HCT116 (cell line): ENCODE measurements around the gene TIMM50. TPM values are rescaled to one million over a fixed set of nuclear protein-coding genes. Genes with fewer than 3 reads are reported as not detected.

Experiments used
- ATAC-seq: fragments of 200-7000 bp; cut with Tn5 transposase; 2 replicates; pipeline ENCODE4 v1.9.1; 2020; ENCODE audit warnings: mild to moderate bottlenecking, moderate library complexity
- BruUV-seq: library from RNA; stranded (reverse); fragments of 400-500 nt; replicated peaks from 2 replicates; lab custom pipeline; 2021; lab: Mats Ljungman, UMichigan
- CTCF ChIA-PET: fragments of 300-600 bp; sonication (Branson Sonifier 250); formaldehyde crosslinking; loops from one replicate; lab custom pipeline; 2021; ENCODE audit warnings: antibody characterized with exemption; lab: Charles Lee
- POLR2A ChIA-PET: fragments of 300-600, 350-600 bp; sonication (Branson Sonifier 250); formaldehyde crosslinking; loops from one replicate; lab custom pipeline; 2021; ENCODE audit warnings: antibody characterized with exemption; lab: Charles Lee
- RAD21 ChIA-PET, 2 experiments: fragments of 300-600 bp; sonication (Branson Sonifier 250); formaldehyde crosslinking; loops; one replicate each; lab custom pipeline; 2023; ENCODE audit warnings: low total read pairs in 2 of 2; ENCODE audit not compliant: uncharacterized antibody in 2 of 2, unreplicated experiment in 2 of 2, low non-redundant PET in 1 of 2; lab: Charles Lee
- DNase-seq: peaks from one replicate; pipeline ENCODE4 v3.0.0-alpha.2; 2010; ENCODE audit warnings: low read depth, low spot score
- H2AFZ ChIP-seq: fragments of 200-600 bp; shearing (Covaris generic), sonication (generic); 2 replicates; pipeline ENCODE4 v1.6.1; 2017; ENCODE audit warnings: low read depth, mixed run types, mixed read lengths, antibody characterized with exemption, low read length; ENCODE audit not compliant: poor library complexity, severe bottlenecking
- H3K27ac ChIP-seq: 2 replicates; pipeline ENCODE4 v1.5.1; 2012; ENCODE audit warnings: low read depth, low read length
- H3K27me3 ChIP-seq: fragments of 200-600 bp; sonication (generic); 2 replicates; pipeline ENCODE4 v1.6.1; 2016; ENCODE audit warnings: mixed run types, low read length, mixed read lengths; ENCODE audit not compliant: insufficient read depth
- H3K36me3 ChIP-seq, 2 experiments: fragments of 200-500 bp in 1 of 2; fragments of 200-600 bp in 1 of 2; sonication (Bioruptor generic) in 1 of 2; sonication (generic) in 1 of 2; 2 replicates each; pipeline versions ENCODE4 v1.5.1 to v1.6.1; 2014 to 2016; ENCODE audit warnings: low read length in 2 of 2, inconsistent platforms in 1 of 2, mixed read lengths in 1 of 2, mixed run types in 1 of 2; ENCODE audit not compliant: insufficient read depth in 2 of 2, control insufficient read depth in 1 of 2
- H3K4me1 ChIP-seq, 2 experiments: fragments of 200-600 bp in 1 of 2; sonication (generic) in 1 of 2; 2 replicates each; pipeline versions ENCODE4 v1.5.1 to v1.6.1; 2012 to 2017; ENCODE audit warnings: low read length in 2 of 2, inconsistent platforms in 1 of 2, mild to moderate bottlenecking in 1 of 2, mixed read lengths in 1 of 2, mixed run types in 1 of 2, moderate library complexity in 1 of 2; ENCODE audit not compliant: insufficient read depth in 2 of 2, control insufficient read depth in 1 of 2
- H3K4me2 ChIP-seq: fragments of 200-600 bp; sonication (generic); 2 replicates; pipeline ENCODE4 v1.6.1; 2017; ENCODE audit warnings: mixed run types, low read length, mixed read lengths
- H3K4me3 ChIP-seq, 2 experiments: fragments of 200-600 bp in 1 of 2; sonication (generic) in 1 of 2; replicated peaks in 1 of 2; 2 replicates each; pipeline ENCODE4 v1.5.1; 2011 to 2016; ENCODE audit warnings: low read length in 2 of 2, control low read depth in 1 of 2, low read depth in 1 of 2, mild to moderate bottlenecking in 1 of 2, mixed read lengths in 1 of 2, mixed run types in 1 of 2
- H3K79me2 ChIP-seq: fragments of 200-600 bp; sonication (generic); 2 replicates; pipeline ENCODE4 v1.6.1; 2017; ENCODE audit warnings: mild to moderate bottlenecking, mixed run types, low read length, moderate library complexity, mixed read lengths; ENCODE audit not compliant: insufficient read depth
- H3K9ac ChIP-seq: fragments of 200-600 bp; sonication (generic); 2 replicates; pipeline ENCODE4 v1.6.1; 2016; ENCODE audit warnings: low read length, mixed read lengths
- H3K9me2 ChIP-seq: fragments of 200-600 bp; sonication (generic), shearing (Covaris generic); 2 replicates; pipeline ENCODE4 v1.6.1; 2017; ENCODE audit warnings: mixed run types, mild to moderate bottlenecking, moderate library complexity; ENCODE audit not compliant: insufficient read depth
- H3K9me3 ChIP-seq, 2 experiments: fragments of 200-500 bp in 1 of 2; fragments of 200-600 bp in 1 of 2; sonication (Bioruptor generic) in 1 of 2; sonication (generic) in 1 of 2; 2 replicates each; pipeline ENCODE4 v1.6.1; 2014 to 2017; ENCODE audit warnings: low read length in 2 of 2, mixed read lengths in 2 of 2, inconsistent platforms in 1 of 2, low read depth in 1 of 2, mild to moderate bottlenecking in 1 of 2, mixed run types in 1 of 2, moderate library complexity in 1 of 2; ENCODE audit not compliant: control insufficient read depth in 1 of 2, insufficient read depth in 1 of 2
- H4K20me1 ChIP-seq: fragments of 200-600 bp; sonication (generic), shearing (Covaris generic); 2 replicates; pipeline ENCODE4 v1.6.1; 2017; ENCODE audit warnings: mixed run types, mild to moderate bottlenecking, moderate library complexity; ENCODE audit not compliant: insufficient read depth
- ATF3 ChIP-seq: IDR thresholded peaks from 2 replicates; pipeline ENCODE4 v1.6.1; 2012
- CBX3 ChIP-seq: IDR thresholded peaks from 2 replicates; pipeline ENCODE4 v1.6.1; 2012; ENCODE audit warnings: low read depth
- CEBPB ChIP-seq: IDR thresholded peaks from 2 replicates; pipeline ENCODE4 v1.6.1; 2012; ENCODE audit warnings: low read depth
- CTCF ChIP-seq, 3 experiments: fragments of 200-600 bp in 1 of 3; sonication (generic) in 1 of 3; IDR thresholded peaks in 2 of 3; conservative IDR thresholded peaks in 1 of 3; 2 replicates each; pipeline ENCODE4 v1.5.1; 2012 to 2017; ENCODE audit warnings: low read depth in 2 of 3, low read length in 2 of 3, antibody characterized with exemption in 1 of 3, borderline replicate concordance in 1 of 3, control low read depth in 1 of 3, mild to moderate bottlenecking in 1 of 3, mixed read lengths in 1 of 3, mixed run types in 1 of 3, moderate library complexity in 1 of 3; ENCODE audit not compliant: insufficient read depth in 1 of 3
- EGR1 ChIP-seq: IDR thresholded peaks from 2 replicates; pipeline ENCODE4 v1.6.1; 2012; ENCODE audit warnings: low read depth
- ELF1 ChIP-seq: IDR thresholded peaks from 2 replicates; pipeline ENCODE4 v1.6.1; 2012; ENCODE audit warnings: low read depth, borderline replicate concordance
- EZH2 ChIP-seq: fragments of 200-600 bp; sonication (generic); IDR thresholded peaks from 2 replicates; pipeline ENCODE4 v1.6.1; 2017; ENCODE audit warnings: antibody characterized with exemption, mixed run types
- FOSL1 ChIP-seq: IDR thresholded peaks from 2 replicates; pipeline ENCODE4 v1.6.1; 2012; ENCODE audit warnings: low read depth
- JUND ChIP-seq: IDR thresholded peaks from 2 replicates; pipeline ENCODE4 v1.6.1; 2012
- POLR2AphosphoS5 ChIP-seq: IDR thresholded peaks from 2 replicates; pipeline ENCODE4 v1.6.1; 2011; ENCODE audit warnings: mild to moderate bottlenecking, low read depth, low read length, moderate library complexity
- REST ChIP-seq: IDR thresholded peaks from 2 replicates; pipeline ENCODE4 v1.6.1; 2012; ENCODE audit warnings: low read depth
- SIN3A ChIP-seq: IDR thresholded peaks from 2 replicates; pipeline ENCODE4 v1.6.1; 2012; ENCODE audit warnings: low read depth
- SRF ChIP-seq: IDR thresholded peaks from 2 replicates; pipeline ENCODE4 v1.6.1; 2012; ENCODE audit warnings: low read depth
- TCF7L2 ChIP-seq: IDR thresholded peaks from 2 replicates; pipeline ENCODE4 v1.7.0; 2011; ENCODE audit warnings: borderline replicate concordance, inconsistent platforms; ENCODE audit not compliant: insufficient read depth, insufficient read length; ENCODE audit errors: extremely low read depth
- YY1 ChIP-seq: IDR thresholded peaks from 2 replicates; pipeline ENCODE4 v1.6.1; 2011; ENCODE audit warnings: low read length, low read depth, moderate library complexity, mild to moderate bottlenecking; ENCODE audit not compliant: insufficient replicate concordance; ENCODE audit errors: extremely low read depth
- ZBTB33 ChIP-seq: IDR thresholded peaks from 2 replicates; pipeline ENCODE4 v1.6.1; 2011; ENCODE audit warnings: mild to moderate bottlenecking, low read length, moderate library complexity; ENCODE audit not compliant: insufficient replicate concordance; ENCODE audit errors: extremely low read depth
- ZFX ChIP-seq: fragments of 450-650 bp; IDR thresholded peaks from 2 replicates; pipeline ENCODE4 v1.6.1; 2017
- ZNF274 ChIP-seq: fragments of 200-500 bp; sonication (Bioruptor generic); IDR thresholded peaks from 2 replicates; pipeline ENCODE4 v1.6.1; 2014; ENCODE audit warnings: mild to moderate bottlenecking, low read depth, low read length, inconsistent platforms
- intact Hi-C: fragments of 100-400 bp; cut with micrococcal nuclease; formaldehyde crosslinking; loops from 2 replicates; pipeline ENCODE4 v1.10.0; 2022
- total RNA-seq: library from RNA; stranded (reverse); gene quantifications from one replicate; pipeline ENCODE4 v1.2.1, GENCODE V29; 2021; ENCODE audit not compliant: unreplicated experiment

TIMM50 gene
- total RNA-seq, 1 experiment from 2014 or later, result 111 TPM

GRCh38 chr19:39435499-39436349, 44.9 kb upstream of the TIMM50 start, which contains the start of gene RPS16:
Gene RPS16, minus strand, starts transcription at chr19:39435949. Its CDS starts 54 bp downstream, at chr19:39435895.
- Histone ChIP-seq H2AFZ (no peak within 1 kb of the TSS), H3K36me3 (peaks cover 26 to 34% of the 10 kb centered on the region in 2 experiments; a peak in 3 of 4 replicates), H3K79me2 (peaks cover 36% of the 10 kb centered on the region), H3K27me3 (no peaks in the 10 kb centered on the region), H3K9me2 (no peaks in the 10 kb centered on the region), H4K20me1 (peaks cover 13% of the 10 kb centered on the region; the same call in 1 of the 2 replicates), H3K4me1 (peaks cover 34 to 72% of the 10 kb centered on the region in 2 experiments), H3K4me2 (peak within 1 kb of the TSS; percentile 92), H3K9me3 (no peaks in the 10 kb centered on the region), H3K4me3 (peak within 1 kb of the TSS; percentile 98 to 99), H3K27ac (peak within 1 kb of the TSS; percentile 84), H3K9ac (peak within 1 kb of the TSS; percentile 100)
- no TSS peak for BruUV-seq
- DNase-seq (peak; percentile 92), ATAC-seq (peak; percentile 81)
- intact Hi-C loops, result no loop called here
- ChIA-PET POLR2A (interaction anchor here (0.6 to 2.6 kb wide), 35 partner anchors 9 to 535 kb away, joined by 3 to 35 read pairs (median 5); partner anchors contain the start of genes EID2, EID2B, MED29 and PAF1), RAD21 (no interaction called here), CTCF (interaction anchor here (0.7 kb wide), 2 partner anchors 44 to 67 kb away, joined by 3 read pairs; partner anchors contain the start of genes MED29 and PAF1)
- no peak for TF ChIP-seq ATF3
- TF ChIP-seq FOSL1, result no peak
- peak; percentile 30; the same call in 1 of the 2 replicates for TF ChIP-seq ZFX
- no peak for TF ChIP-seq ZNF274
- peak; percentile 57 for TF ChIP-seq ZBTB33
- no peak for TF ChIP-seq TCF7L2
- TF ChIP-seq EGR1, result peak; percentile 50
- TF ChIP-seq CBX3, result no peak
- TF ChIP-seq POLR2AphosphoS5, result peak; percentile 99
- no peak for TF ChIP-seq CEBPB
- peak; percentile 90 for TF ChIP-seq SIN3A
- no peak for TF ChIP-seq EZH2
- TF ChIP-seq JUND, result no peak
- TF ChIP-seq CTCF (IDR thresholded peaks at IDR 0.05 in 2 of 3, conservative IDR thresholded peaks at IDR 0.05 in 1 of 3; ENCODE audit: borderline replicate concordance in 1 of 3, insufficient read depth in 1 of 3, low read depth in 2 of 3, low read length in 2 of 3), result no peak
- TF ChIP-seq YY1, result peak; percentile 78
- no peak; the same call in 1 of the 2 replicates for TF ChIP-seq SRF
- TF ChIP-seq ELF1, result peak; percentile 71; the same call in 1 of the 2 replicates
- no peak for TF ChIP-seq REST
